HCT116 (cell line): Measurements from ENCODE around the gene MSI2. TPM values are rescaled to one million over a fixed set of nuclear protein-coding genes. Genes with fewer than 3 reads are reported as not detected.

Experiments
- ATAC-seq: fragments of 200-7000 bp; cut with Tn5 transposase; 2 replicates; pipeline ENCODE4 v1.9.1; 2020; ENCODE audit warnings: mild to moderate bottlenecking, moderate library complexity
- BruUV-seq: library from RNA; stranded (reverse); fragments of 400-500 nt; replicated peaks from 2 replicates; lab custom pipeline; 2021; lab: Mats Ljungman, UMichigan
- CTCF ChIA-PET: fragments of 300-600 bp; sonication (Branson Sonifier 250); formaldehyde crosslinking; loops from one replicate; lab custom pipeline; 2021; ENCODE audit warnings: antibody characterized with exemption; lab: Charles Lee
- POLR2A ChIA-PET: fragments of 300-600, 350-600 bp; sonication (Branson Sonifier 250); formaldehyde crosslinking; loops from one replicate; lab custom pipeline; 2021; ENCODE audit warnings: antibody characterized with exemption; lab: Charles Lee
- RAD21 ChIA-PET, 2 experiments: fragments of 300-600 bp; sonication (Branson Sonifier 250); formaldehyde crosslinking; loops; one replicate each; lab custom pipeline; 2023; ENCODE audit warnings: low total read pairs in 2 of 2; ENCODE audit not compliant: uncharacterized antibody in 2 of 2, unreplicated experiment in 2 of 2, low non-redundant PET in 1 of 2; lab: Charles Lee
- DNase-seq: peaks from one replicate; pipeline ENCODE4 v3.0.0-alpha.2; 2010; ENCODE audit warnings: low read depth, low spot score
- H2AFZ ChIP-seq: fragments of 200-600 bp; shearing (Covaris generic), sonication (generic); 2 replicates; pipeline ENCODE4 v1.6.1; 2017; ENCODE audit warnings: low read depth, mixed run types, mixed read lengths, antibody characterized with exemption, low read length; ENCODE audit not compliant: poor library complexity, severe bottlenecking
- H3K27ac ChIP-seq: 2 replicates; pipeline ENCODE4 v1.5.1; 2012; ENCODE audit warnings: low read depth, low read length
- H3K27me3 ChIP-seq: fragments of 200-600 bp; sonication (generic); 2 replicates; pipeline ENCODE4 v1.6.1; 2016; ENCODE audit warnings: mixed run types, low read length, mixed read lengths; ENCODE audit not compliant: insufficient read depth
- H3K36me3 ChIP-seq, 2 experiments: fragments of 200-500 bp in 1 of 2; fragments of 200-600 bp in 1 of 2; sonication (Bioruptor generic) in 1 of 2; sonication (generic) in 1 of 2; 2 replicates each; pipeline versions ENCODE4 v1.5.1 to v1.6.1; 2014 to 2016; ENCODE audit warnings: low read length in 2 of 2, inconsistent platforms in 1 of 2, mixed read lengths in 1 of 2, mixed run types in 1 of 2; ENCODE audit not compliant: insufficient read depth in 2 of 2, control insufficient read depth in 1 of 2
- H3K4me1 ChIP-seq, 2 experiments: fragments of 200-600 bp in 1 of 2; sonication (generic) in 1 of 2; 2 replicates each; pipeline versions ENCODE4 v1.5.1 to v1.6.1; 2012 to 2017; ENCODE audit warnings: low read length in 2 of 2, inconsistent platforms in 1 of 2, mild to moderate bottlenecking in 1 of 2, mixed read lengths in 1 of 2, mixed run types in 1 of 2, moderate library complexity in 1 of 2; ENCODE audit not compliant: insufficient read depth in 2 of 2, control insufficient read depth in 1 of 2
- H3K4me2 ChIP-seq: fragments of 200-600 bp; sonication (generic); 2 replicates; pipeline ENCODE4 v1.6.1; 2017; ENCODE audit warnings: mixed run types, low read length, mixed read lengths
- H3K4me3 ChIP-seq, 2 experiments: fragments of 200-600 bp in 1 of 2; sonication (generic) in 1 of 2; replicated peaks in 1 of 2; 2 replicates each; pipeline ENCODE4 v1.5.1; 2011 to 2016; ENCODE audit warnings: low read length in 2 of 2, control low read depth in 1 of 2, low read depth in 1 of 2, mild to moderate bottlenecking in 1 of 2, mixed read lengths in 1 of 2, mixed run types in 1 of 2
- H3K79me2 ChIP-seq: fragments of 200-600 bp; sonication (generic); 2 replicates; pipeline ENCODE4 v1.6.1; 2017; ENCODE audit warnings: mild to moderate bottlenecking, mixed run types, low read length, moderate library complexity, mixed read lengths; ENCODE audit not compliant: insufficient read depth
- H3K9ac ChIP-seq: fragments of 200-600 bp; sonication (generic); 2 replicates; pipeline ENCODE4 v1.6.1; 2016; ENCODE audit warnings: low read length, mixed read lengths
- H3K9me2 ChIP-seq: fragments of 200-600 bp; sonication (generic), shearing (Covaris generic); 2 replicates; pipeline ENCODE4 v1.6.1; 2017; ENCODE audit warnings: mixed run types, mild to moderate bottlenecking, moderate library complexity; ENCODE audit not compliant: insufficient read depth
- H3K9me3 ChIP-seq, 2 experiments: fragments of 200-500 bp in 1 of 2; fragments of 200-600 bp in 1 of 2; sonication (Bioruptor generic) in 1 of 2; sonication (generic) in 1 of 2; 2 replicates each; pipeline ENCODE4 v1.6.1; 2014 to 2017; ENCODE audit warnings: low read length in 2 of 2, mixed read lengths in 2 of 2, inconsistent platforms in 1 of 2, low read depth in 1 of 2, mild to moderate bottlenecking in 1 of 2, mixed run types in 1 of 2, moderate library complexity in 1 of 2; ENCODE audit not compliant: control insufficient read depth in 1 of 2, insufficient read depth in 1 of 2
- H4K20me1 ChIP-seq: fragments of 200-600 bp; sonication (generic), shearing (Covaris generic); 2 replicates; pipeline ENCODE4 v1.6.1; 2017; ENCODE audit warnings: mixed run types, mild to moderate bottlenecking, moderate library complexity; ENCODE audit not compliant: insufficient read depth
- ELF1 ChIP-seq: IDR thresholded peaks from 2 replicates; pipeline ENCODE4 v1.6.1; 2012; ENCODE audit warnings: low read depth, borderline replicate concordance
- MAX ChIP-seq: IDR thresholded peaks from 2 replicates; pipeline ENCODE4 v1.6.1; 2012
- RAD21 ChIP-seq: IDR thresholded peaks from 2 replicates; pipeline ENCODE4 v1.6.1; 2012; ENCODE audit warnings: low read depth, mild to moderate bottlenecking
- SIN3A ChIP-seq: IDR thresholded peaks from 2 replicates; pipeline ENCODE4 v1.6.1; 2012; ENCODE audit warnings: low read depth
- ZNF274 ChIP-seq: fragments of 200-500 bp; sonication (Bioruptor generic); IDR thresholded peaks from 2 replicates; pipeline ENCODE4 v1.6.1; 2014; ENCODE audit warnings: mild to moderate bottlenecking, low read depth, low read length, inconsistent platforms
- intact Hi-C: fragments of 100-400 bp; cut with micrococcal nuclease; formaldehyde crosslinking; loops from 2 replicates; pipeline ENCODE4 v1.10.0; 2022
- total RNA-seq: library from RNA; stranded (reverse); gene quantifications from one replicate; pipeline ENCODE4 v1.2.1, GENCODE V29; 2021; ENCODE audit not compliant: unreplicated experiment
- TF ChIP-seq, protein P1 (sequence below): IDR thresholded peaks from 2 replicates; pipeline ENCODE4 v1.6.1; 2012
- TF ChIP-seq, protein P2 (sequence below): IDR thresholded peaks from 2 replicates; pipeline ENCODE4 v1.6.1; 2011; ENCODE audit warnings: mild to moderate bottlenecking, low read length, moderate library complexity; ENCODE audit not compliant: insufficient replicate concordance; ENCODE audit errors: extremely low read depth

Gene MSI2
- total RNA-seq, 1 experiment from 2014 or later, result 137 TPM

- Histone ChIP-seq H3K4me2 (no peak overlapping the region), H2AFZ (no peak overlapping the region), H3K36me3 (peaks cover 31 to 53% of the 10 kb centered on the region in 2 experiments; a peak in 3 of 4 replicates), H3K27me3 (no peaks in the 10 kb centered on the region), H3K79me2 (peaks cover 58% of the 10 kb centered on the region), H3K27ac (no peak overlapping the region), H3K9me2 (no peaks in the 10 kb centered on the region), H3K4me3 (no peak overlapping the region), H3K9me3 (no peaks in the 10 kb centered on the region), H3K9ac (no peak overlapping the region), H4K20me1 (no peaks in the 10 kb centered on the region), H3K4me1 (no peaks in the 10 kb centered on the region)
- ATAC-seq (no peak), DNase-seq (no peak)
- intact Hi-C loops, result no loop called here
- POLR2A ChIA-PET, result no interaction called here
- RAD21 ChIA-PET, result no interaction called here
- TF ChIP-seq, protein P1, sequence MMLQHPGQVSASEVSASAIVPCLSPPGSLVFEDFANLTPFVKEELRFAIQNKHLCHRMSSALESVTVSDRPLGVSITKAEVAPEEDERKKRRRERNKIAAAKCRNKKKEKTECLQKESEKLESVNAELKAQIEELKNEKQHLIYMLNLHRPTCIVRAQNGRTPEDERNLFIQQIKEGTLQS, result no peak
- TF ChIP-seq ZNF274, result no peak
- TF ChIP-seq, protein P2, sequence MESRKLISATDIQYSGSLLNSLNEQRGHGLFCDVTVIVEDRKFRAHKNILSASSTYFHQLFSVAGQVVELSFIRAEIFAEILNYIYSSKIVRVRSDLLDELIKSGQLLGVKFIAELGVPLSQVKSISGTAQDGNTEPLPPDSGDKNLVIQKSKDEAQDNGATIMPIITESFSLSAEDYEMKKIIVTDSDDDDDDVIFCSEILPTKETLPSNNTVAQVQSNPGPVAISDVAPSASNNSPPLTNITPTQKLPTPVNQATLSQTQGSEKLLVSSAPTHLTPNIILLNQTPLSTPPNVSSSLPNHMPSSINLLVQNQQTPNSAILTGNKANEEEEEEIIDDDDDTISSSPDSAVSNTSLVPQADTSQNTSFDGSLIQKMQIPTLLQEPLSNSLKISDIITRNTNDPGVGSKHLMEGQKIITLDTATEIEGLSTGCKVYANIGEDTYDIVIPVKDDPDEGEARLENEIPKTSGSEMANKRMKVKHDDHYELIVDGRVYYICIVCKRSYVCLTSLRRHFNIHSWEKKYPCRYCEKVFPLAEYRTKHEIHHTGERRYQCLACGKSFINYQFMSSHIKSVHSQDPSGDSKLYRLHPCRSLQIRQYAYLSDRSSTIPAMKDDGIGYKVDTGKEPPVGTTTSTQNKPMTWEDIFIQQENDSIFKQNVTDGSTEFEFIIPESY, result no peak
- no peak for TF ChIP-seq SIN3A
- TF ChIP-seq MAX, result no peak
- TF ChIP-seq RAD21, result no peak
- no peak for TF ChIP-seq ELF1
- no TSS peak for BruUV-seq
- CTCF ChIA-PET, result no interaction called here
These were observed 12.7 kb downstream of the MSI2 start for GRCh38 chr17:57269052-57269451.
